ENCODE data around the gene ELOVL3. TPM values are rescaled to one million over a fixed set of nuclear protein-coding genes. Genes with fewer than 3 reads are reported as not detected.
A peak's percentile ranks its signal among the peaks of the same experiment; 100 is the strongest.

The ELOVL3 gene
- total and polyA plus RNA-seq, 2 donors (not counting 3 experiments of a cell fraction or from before 2014, with no cell fraction given): not detected

DNA sequence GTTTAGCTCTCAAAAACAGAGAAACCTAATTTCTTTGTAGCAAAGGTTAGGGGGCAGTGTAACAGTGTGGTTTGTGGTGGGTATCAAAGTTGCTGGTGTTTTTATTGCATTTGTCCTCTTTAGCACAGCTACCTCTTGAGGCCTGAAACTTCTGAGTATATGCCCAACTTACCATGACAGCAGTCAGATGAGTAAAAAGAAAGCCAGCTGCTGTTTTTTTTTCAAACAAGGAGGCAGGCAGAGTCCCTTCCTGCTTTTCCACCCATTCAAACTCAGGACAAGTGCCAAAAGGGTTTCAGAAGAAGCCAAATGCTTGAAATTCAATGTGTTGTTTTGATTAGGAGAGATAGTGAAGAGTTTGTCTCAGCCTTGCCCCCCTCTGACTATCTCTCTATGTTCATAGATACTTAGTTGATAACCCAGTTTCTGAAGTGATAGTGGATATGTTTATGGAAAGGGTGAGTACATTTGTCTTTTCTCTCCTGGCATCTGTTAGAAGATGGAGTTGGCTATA is 42.3 kb downstream of the ELOVL3 start:
- H3K4me2 ChIP-seq (ENCODE audit: insufficient read depth, low read length): no peak overlapping the region
- dilution Hi-C loops (cut with MboI; ENCODE audit: extremely low pct_ligation_motif_present, low sequenced_read_pairs) (no loop called here), intact Hi-C loops (cut with micrococcal nuclease) (no loop called here)
- H3K9me1 ChIP-seq (replicated peaks; ENCODE audit: control insufficient read depth, extremely low read depth, insufficient read depth, low read length): no peaks in the 10 kb centered on the region
- POLR2A ChIA-PET: no interaction called here
- DNase-seq (ENCODE audit: low read depth, low spot score): peak; percentile 31
- FAIRE-seq: no peak
- H3K9me3 ChIP-seq (replicated peaks; ENCODE audit: control insufficient read depth, insufficient read depth, low read length): no peaks in the 10 kb centered on the region
- no TSS peak for BruUV-seq (replicated peaks)
- H3K4me1 ChIP-seq (ENCODE audit: control insufficient read depth, extremely low read depth, insufficient read depth, low read length): peaks cover 7% of the 10 kb centered on the region
- H3K27ac ChIP-seq (ENCODE audit: insufficient read depth, low read depth, low read length): no peak overlapping the region
- no peak overlapping the region for H3K4me3 ChIP-seq (replicated peaks in 1 of 3; ENCODE audit: insufficient read depth in 1 of 3, low read depth in 1 of 3, low read length in 3 of 3)
- peaks cover 0 to 2% of the 10 kb centered on the region in 2 experiments for H3K36me3 ChIP-seq (ENCODE audit: control insufficient read depth in 2 of 2, extremely low read depth in 1 of 2, insufficient read depth in 2 of 2, low read length in 2 of 2)
- no peak overlapping the region for H3K9ac ChIP-seq (replicated peaks; ENCODE audit: extremely low read depth, insufficient read depth, low read length)
- no peak overlapping the region for H2AFZ ChIP-seq (ENCODE audit: low read depth, low read length)
- CTCF ChIA-PET: interaction anchor here (0.8 to 4.8 kb wide), 8 partner anchors 10 to 83 kb away, joined by 3 to 31 read pairs (median 4); no protein-coding TSS in a partner anchor
- H4K20me1 ChIP-seq (replicated peaks; ENCODE audit: control insufficient read depth, extremely low read depth, insufficient read depth, low read length): peaks cover 9% of the 10 kb centered on the region
- peaks cover 62% of the 10 kb centered on the region for H3K79me2 ChIP-seq (ENCODE audit: control insufficient read depth, insufficient read depth, low read length)
- TF ChIP-seq, protein P1, sequence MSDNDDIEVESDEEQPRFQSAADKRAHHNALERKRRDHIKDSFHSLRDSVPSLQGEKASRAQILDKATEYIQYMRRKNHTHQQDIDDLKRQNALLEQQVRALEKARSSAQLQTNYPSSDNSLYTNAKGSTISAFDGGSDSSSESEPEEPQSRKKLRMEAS (IDR thresholded peaks at IDR 0.05; ENCODE audit: insufficient read depth, insufficient read length): no peak
- TF ChIP-seq GATA2 (IDR thresholded peaks at IDR 0.05; ENCODE audit: insufficient read depth, insufficient read length, low read depth, low read length) (no peak), MYC (IDR thresholded peaks at IDR 0.05; ENCODE audit: low read depth, low read length) (no peak)
- H3K27me3 ChIP-seq (ENCODE audit: control insufficient read depth in 2 of 2, insufficient read depth in 2 of 2, low read length in 2 of 2): no peaks in the 10 kb centered on the region

DNA sequence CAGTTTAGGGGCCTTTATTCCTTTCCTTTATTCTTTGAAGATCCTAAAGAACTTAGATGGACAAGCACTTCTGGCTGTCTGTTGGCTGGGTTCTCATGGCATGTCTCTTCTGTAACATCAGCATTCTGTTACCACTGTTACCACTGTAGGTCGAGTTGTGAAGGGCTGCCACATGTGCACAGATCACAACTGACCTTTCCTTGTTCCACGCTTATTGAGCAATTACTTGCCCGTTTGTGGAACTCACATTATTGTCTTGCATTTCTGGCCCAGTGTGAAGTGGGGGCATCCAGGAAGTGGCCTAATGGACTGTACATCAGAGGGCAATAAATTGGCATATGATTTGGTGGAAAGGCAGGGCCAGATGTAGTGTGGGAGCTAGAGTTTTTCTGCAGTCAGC is 42.9 kb downstream of the ELOVL3 start:
- peaks cover 7% of the 10 kb centered on the region for H3K4me1 ChIP-seq (ENCODE audit: control insufficient read depth, extremely low read depth, insufficient read depth, low read length)
- peaks cover 6% of the 10 kb centered on the region for H4K20me1 ChIP-seq (replicated peaks; ENCODE audit: control insufficient read depth, extremely low read depth, insufficient read depth, low read length)
- no peak overlapping the region for H2AFZ ChIP-seq (ENCODE audit: low read depth, low read length)
- H3K4me3 ChIP-seq (replicated peaks in 1 of 3; ENCODE audit: insufficient read depth in 1 of 3, low read depth in 1 of 3, low read length in 3 of 3): no peak overlapping the region
- no TSS peak for BruUV-seq (replicated peaks)
- no peak for FAIRE-seq
- no peak overlapping the region for H3K4me2 ChIP-seq (ENCODE audit: insufficient read depth, low read length)
- peaks cover 63% of the 10 kb centered on the region for H3K79me2 ChIP-seq (ENCODE audit: control insufficient read depth, insufficient read depth, low read length)
- H3K9me3 ChIP-seq (replicated peaks; ENCODE audit: control insufficient read depth, insufficient read depth, low read length): no peaks in the 10 kb centered on the region
- dilution Hi-C loops (cut with MboI; ENCODE audit: extremely low pct_ligation_motif_present, low sequenced_read_pairs) (no loop called here), intact Hi-C loops (cut with micrococcal nuclease) (no loop called here)
- H3K27ac ChIP-seq (ENCODE audit: insufficient read depth, low read depth, low read length): no peak overlapping the region
- no peaks in the 10 kb centered on the region for H3K27me3 ChIP-seq (ENCODE audit: control insufficient read depth in 2 of 2, insufficient read depth in 2 of 2, low read length in 2 of 2)
- TF ChIP-seq JUN (IDR thresholded peaks at IDR 0.05; ENCODE audit: borderline replicate concordance, insufficient read depth, insufficient read length, low read depth) (no peak), POLR2AphosphoS5 (IDR thresholded peaks at IDR 0.05; ENCODE audit: insufficient read depth, low read depth, low read length) (no peak), GATA2 (IDR thresholded peaks at IDR 0.05; ENCODE audit: insufficient read depth, insufficient read length, low read depth, low read length) (no peak)
- TF ChIP-seq, protein P2, sequence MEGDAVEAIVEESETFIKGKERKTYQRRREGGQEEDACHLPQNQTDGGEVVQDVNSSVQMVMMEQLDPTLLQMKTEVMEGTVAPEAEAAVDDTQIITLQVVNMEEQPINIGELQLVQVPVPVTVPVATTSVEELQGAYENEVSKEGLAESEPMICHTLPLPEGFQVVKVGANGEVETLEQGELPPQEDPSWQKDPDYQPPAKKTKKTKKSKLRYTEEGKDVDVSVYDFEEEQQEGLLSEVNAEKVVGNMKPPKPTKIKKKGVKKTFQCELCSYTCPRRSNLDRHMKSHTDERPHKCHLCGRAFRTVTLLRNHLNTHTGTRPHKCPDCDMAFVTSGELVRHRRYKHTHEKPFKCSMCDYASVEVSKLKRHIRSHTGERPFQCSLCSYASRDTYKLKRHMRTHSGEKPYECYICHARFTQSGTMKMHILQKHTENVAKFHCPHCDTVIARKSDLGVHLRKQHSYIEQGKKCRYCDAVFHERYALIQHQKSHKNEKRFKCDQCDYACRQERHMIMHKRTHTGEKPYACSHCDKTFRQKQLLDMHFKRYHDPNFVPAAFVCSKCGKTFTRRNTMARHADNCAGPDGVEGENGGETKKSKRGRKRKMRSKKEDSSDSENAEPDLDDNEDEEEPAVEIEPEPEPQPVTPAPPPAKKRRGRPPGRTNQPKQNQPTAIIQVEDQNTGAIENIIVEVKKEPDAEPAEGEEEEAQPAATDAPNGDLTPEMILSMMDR (IDR thresholded peaks at IDR 0.05; ENCODE audit: extremely low read depth in 1 of 2, insufficient read depth in 1 of 2, low read depth in 1 of 2, low read length in 2 of 2): no peak
- H3K9me1 ChIP-seq (replicated peaks; ENCODE audit: control insufficient read depth, extremely low read depth, insufficient read depth, low read length): no peaks in the 10 kb centered on the region
- DNase-seq (ENCODE audit: low read depth, low spot score): no peak
- H3K36me3 ChIP-seq (ENCODE audit: control insufficient read depth in 2 of 2, extremely low read depth in 1 of 2, insufficient read depth in 2 of 2, low read length in 2 of 2): no peaks in the 10 kb centered on the region
- POLR2A ChIA-PET: no interaction called here
- no peak overlapping the region for H3K9ac ChIP-seq (replicated peaks; ENCODE audit: extremely low read depth, insufficient read depth, low read length)
- CTCF ChIA-PET: interaction anchor here (0.6 to 4.8 kb wide), 5 partner anchors 8 to 82 kb away, joined by 3 to 31 read pairs (median 4); no protein-coding TSS in a partner anchor
